Epithelial cell of proximal tubule (primary cell): ENCODE measurements around the gene LRRC74A. TPM values are rescaled to one million over a fixed set of nuclear protein-coding genes. Genes with fewer than 3 reads are reported as not detected.

Experiments
- DNase-seq: peaks from one replicate; pipeline ENCODE4 v3.0.0-alpha.2; 2011; ENCODE audit warnings: low read depth
- H3K4me3 ChIP-seq: 2 replicates; pipeline ENCODE4 v1.5.1; 2011; ENCODE audit warnings: low read depth, mild to moderate bottlenecking, low read length
- total RNA-seq: library from RNA; depleted of rRNA; stranded (reverse); fragments of >200 nt; gene quantifications from 2 replicates; pipeline ENCODE4 v1.2.3, GENCODE V29; 2015
- TF ChIP-seq, protein P1 (sequence below): conservative IDR thresholded peaks from 2 replicates; pipeline ENCODE4 v1.5.1; 2012; ENCODE audit warnings: low read depth, mild to moderate bottlenecking, low read length

Gene LRRC74A
- total RNA-seq, 1 donor from 2014 or later, result not detected

- TF ChIP-seq, protein P1, sequence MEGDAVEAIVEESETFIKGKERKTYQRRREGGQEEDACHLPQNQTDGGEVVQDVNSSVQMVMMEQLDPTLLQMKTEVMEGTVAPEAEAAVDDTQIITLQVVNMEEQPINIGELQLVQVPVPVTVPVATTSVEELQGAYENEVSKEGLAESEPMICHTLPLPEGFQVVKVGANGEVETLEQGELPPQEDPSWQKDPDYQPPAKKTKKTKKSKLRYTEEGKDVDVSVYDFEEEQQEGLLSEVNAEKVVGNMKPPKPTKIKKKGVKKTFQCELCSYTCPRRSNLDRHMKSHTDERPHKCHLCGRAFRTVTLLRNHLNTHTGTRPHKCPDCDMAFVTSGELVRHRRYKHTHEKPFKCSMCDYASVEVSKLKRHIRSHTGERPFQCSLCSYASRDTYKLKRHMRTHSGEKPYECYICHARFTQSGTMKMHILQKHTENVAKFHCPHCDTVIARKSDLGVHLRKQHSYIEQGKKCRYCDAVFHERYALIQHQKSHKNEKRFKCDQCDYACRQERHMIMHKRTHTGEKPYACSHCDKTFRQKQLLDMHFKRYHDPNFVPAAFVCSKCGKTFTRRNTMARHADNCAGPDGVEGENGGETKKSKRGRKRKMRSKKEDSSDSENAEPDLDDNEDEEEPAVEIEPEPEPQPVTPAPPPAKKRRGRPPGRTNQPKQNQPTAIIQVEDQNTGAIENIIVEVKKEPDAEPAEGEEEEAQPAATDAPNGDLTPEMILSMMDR, result peak; percentile 86
Measured at GRCh38 chr14:76872796-76873432, 46.7 kb downstream of the LRRC74A start.

GRCh38 chr14:76874734-76875133 lies 48.5 kb downstream of the LRRC74A start:
- TF ChIP-seq, protein P1, result no peak
- H3K4me3 ChIP-seq, result no peak overlapping the region
- no peak for DNase-seq

More at GRCh38 chr14:76872796-76873432, 46.7 kb downstream of the LRRC74A start:
- DNase-seq, result no peak
- no peak overlapping the region for H3K4me3 ChIP-seq

GRCh38 chr14:76876076-76876475 lies 49.9 kb downstream of the LRRC74A start:
- DNase-seq, result peak; percentile 9
- TF ChIP-seq, protein P1, result peak; percentile 98
- no peak overlapping the region for H3K4me3 ChIP-seq

DNA sequence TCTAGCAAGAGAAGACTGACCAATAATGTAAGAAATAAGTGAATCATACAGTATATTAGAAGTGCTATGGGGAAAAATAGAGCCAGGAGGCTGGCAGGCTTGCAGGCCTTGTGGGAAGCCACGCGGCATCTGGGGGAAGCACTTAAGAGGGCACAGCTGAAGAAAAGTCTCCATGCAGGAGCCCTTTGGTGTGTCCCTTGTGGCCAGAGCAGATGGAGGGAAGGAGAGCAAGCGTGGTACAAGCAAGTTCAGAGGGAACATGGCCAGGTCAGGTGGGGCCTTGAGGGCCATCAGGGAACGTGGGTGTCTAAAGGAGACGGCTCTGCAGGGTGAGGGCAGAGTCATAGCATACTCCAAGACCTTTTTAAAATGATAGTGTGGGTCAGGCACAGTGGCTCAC lies 51.7 kb downstream of the LRRC74A start:
- no peak for DNase-seq
- no peak overlapping the region for H3K4me3 ChIP-seq
- TF ChIP-seq, protein P1, result no peak

- TF ChIP-seq, protein P1, result no peak
Measured at GRCh38 chr14:76880449-76880848, 54.2 kb downstream of the LRRC74A start.

GRCh38 chr14:76881348-76881747 lies 55.1 kb downstream of the LRRC74A start:
- H3K4me3 ChIP-seq, result no peak overlapping the region
- DNase-seq, result no peak
- TF ChIP-seq, protein P1, result no peak

More at GRCh38 chr14:76880449-76880848, 54.2 kb downstream of the LRRC74A start:
- DNase-seq, result no peak
- H3K4me3 ChIP-seq, result no peak overlapping the region

GRCh38 chr14:76882651-76883050 lies 56.4 kb downstream of the LRRC74A start:
- no peak for DNase-seq
- H3K4me3 ChIP-seq, result no peak overlapping the region
- TF ChIP-seq, protein P1, result no peak
